Ecto neural progenitor cell (in vitro differentiated cells): Measurements from ENCODE around the gene FGGY.

Source experiments
- DNase-seq: peaks from one replicate; pipeline ENCODE4 v3.0.0-alpha.2; 2018; ENCODE audit warnings: low spot score

FGGY gene

GRCh38 chr1:59414406-59415133, 117.7 kb downstream of the FGGY start:
- DNase-seq = no peak

GRCh38 chr1:59415286-59415850, 118.5 kb downstream of the FGGY start:
- DNase-seq = no peak

GRCh38 chr1:59415881-59416280, 119.0 kb downstream of the FGGY start:
- DNase-seq = no peak

GRCh38 chr1:59417406-59417805, 120.5 kb downstream of the FGGY start:
- DNase-seq = no peak

GRCh38 chr1:59418363-59419144, 121.7 kb downstream of the FGGY start:
- DNase-seq = no peak

GRCh38 chr1:59419361-59420140, 122.7 kb downstream of the FGGY start:
- no peak for DNase-seq

GRCh38 chr1:59421232-59421920, 124.5 kb downstream of the FGGY start:
- DNase-seq = no peak

- no peak for DNase-seq
These were observed 126.2 kb downstream of the FGGY start for GRCh38 chr1:59422921-59423575.

GRCh38 chr1:59427155-59427554, 130.3 kb downstream of the FGGY start:
- no peak for DNase-seq

- no peak for DNase-seq
These were observed 130.9 kb downstream of the FGGY start for GRCh38 chr1:59427784-59428183.

GRCh38 chr1:59428828-59429227, 131.9 kb downstream of the FGGY start:
- DNase-seq = no peak

- DNase-seq = no peak
These were observed 132.8 kb downstream of the FGGY start for GRCh38 chr1:59429656-59430055.

- DNase-seq = no peak
These were observed 134.8 kb downstream of the FGGY start for GRCh38 chr1:59431566-59432294.

- no peak for DNase-seq
These were observed 135.9 kb downstream of the FGGY start for GRCh38 chr1:59432531-59433439.

- DNase-seq = no peak
These were observed 136.5 kb downstream of the FGGY start for GRCh38 chr1:59433440-59433813.

GRCh38 chr1:59434336-59434735, 137.4 kb downstream of the FGGY start:
- DNase-seq = no peak

GRCh38 chr1:59436637-59437036, 139.7 kb downstream of the FGGY start:
- DNase-seq = no peak

GRCh38 chr1:59438058-59438560, 141.2 kb downstream of the FGGY start:
- no peak for DNase-seq

GRCh38 chr1:59442492-59442891, 145.6 kb downstream of the FGGY start:
- no peak for DNase-seq
